Cardiac septum (tissue), 1 donor: ENCODE results near the gene ADGRA1. TPM values are rescaled to one million over a fixed set of nuclear protein-coding genes. Genes with fewer than 3 reads are reported as not detected.

ENCODE experiments used
- DNase-seq: peaks from one replicate; pipeline ENCODE4 v3.0.0-alpha.2; 2020; ENCODE audit warnings: low spot score
- intact Hi-C: fragments of 100-400 bp; cut with DNase I; formaldehyde crosslinking; loops from one replicate; pipeline ENCODE4 v1.14.0; 2022
- total RNA-seq: library from RNA; stranded (reverse); fragmentation: NEBNext Ultra II Directional; extraction: Animal tissue kit (Norgen Biotek cat#: 25700); gene quantifications from one replicate; pipeline ENCODE4 v1.2.1, GENCODE V29; 2021
- donor health status: DM: no; HTN: no; CAD: no.

The ADGRA1 gene
- total RNA-seq, 1 donor from 2014 or later: 0.19 TPM

GRCh38 chr10:133071733-133072132 is 16.0 kb upstream of the ADGRA1 start:
- DNase-seq: no peak
- intact Hi-C loops: no loop called here

- no peak for DNase-seq
Measured at GRCh38 chr10:133072196-133072595, 15.5 kb upstream of the ADGRA1 start.

GRCh38 chr10:133072720-133073390 is 14.9 kb upstream of the ADGRA1 start:
- intact Hi-C loops: no loop called here
- DNase-seq: no peak

More at GRCh38 chr10:133072196-133072595, 15.5 kb upstream of the ADGRA1 start:
- intact Hi-C loops: no loop called here

- intact Hi-C loops: no loop called here
- no peak for DNase-seq
Measured at GRCh38 chr10:133075346-133076137, 12.2 kb upstream of the ADGRA1 start.

DNA sequence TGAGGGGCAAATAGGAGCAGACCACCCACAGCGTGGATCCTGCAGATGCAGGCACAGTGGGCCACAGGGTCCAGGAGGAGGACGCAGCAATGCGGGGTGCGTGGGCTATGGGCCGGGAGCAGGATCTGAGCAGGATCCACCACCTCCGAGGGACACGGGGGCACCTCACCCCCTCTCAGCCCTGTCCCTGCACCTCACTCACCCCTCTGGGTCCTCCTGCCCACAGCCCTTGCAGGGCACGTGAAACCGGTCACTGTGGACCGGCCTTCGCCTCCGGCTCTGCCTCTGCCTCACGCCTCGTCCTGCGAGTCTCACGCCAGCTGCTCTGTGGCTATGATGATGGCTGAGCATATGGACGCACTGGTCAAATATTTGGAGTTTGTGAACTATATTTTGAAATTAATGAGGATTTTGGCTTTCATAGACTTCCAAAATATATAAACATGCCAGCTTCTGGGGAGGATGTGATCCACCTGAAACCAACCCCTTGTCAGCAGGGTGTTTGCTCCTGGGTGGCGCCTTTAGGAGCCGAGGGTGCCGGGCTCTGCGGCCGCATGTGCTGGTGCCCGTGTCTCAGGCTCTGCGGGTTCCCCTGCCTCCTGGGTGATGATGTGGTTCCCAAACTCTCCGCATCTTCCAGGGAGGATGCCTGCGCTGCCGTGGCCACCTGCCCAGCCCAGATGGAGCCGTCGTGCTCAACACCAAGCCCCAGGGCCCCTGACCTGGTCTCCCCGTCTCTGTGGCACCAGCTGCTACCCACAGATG is 11.3 kb upstream of the ADGRA1 start:
- intact Hi-C loops: no loop called here
- no peak for DNase-seq

DNA sequence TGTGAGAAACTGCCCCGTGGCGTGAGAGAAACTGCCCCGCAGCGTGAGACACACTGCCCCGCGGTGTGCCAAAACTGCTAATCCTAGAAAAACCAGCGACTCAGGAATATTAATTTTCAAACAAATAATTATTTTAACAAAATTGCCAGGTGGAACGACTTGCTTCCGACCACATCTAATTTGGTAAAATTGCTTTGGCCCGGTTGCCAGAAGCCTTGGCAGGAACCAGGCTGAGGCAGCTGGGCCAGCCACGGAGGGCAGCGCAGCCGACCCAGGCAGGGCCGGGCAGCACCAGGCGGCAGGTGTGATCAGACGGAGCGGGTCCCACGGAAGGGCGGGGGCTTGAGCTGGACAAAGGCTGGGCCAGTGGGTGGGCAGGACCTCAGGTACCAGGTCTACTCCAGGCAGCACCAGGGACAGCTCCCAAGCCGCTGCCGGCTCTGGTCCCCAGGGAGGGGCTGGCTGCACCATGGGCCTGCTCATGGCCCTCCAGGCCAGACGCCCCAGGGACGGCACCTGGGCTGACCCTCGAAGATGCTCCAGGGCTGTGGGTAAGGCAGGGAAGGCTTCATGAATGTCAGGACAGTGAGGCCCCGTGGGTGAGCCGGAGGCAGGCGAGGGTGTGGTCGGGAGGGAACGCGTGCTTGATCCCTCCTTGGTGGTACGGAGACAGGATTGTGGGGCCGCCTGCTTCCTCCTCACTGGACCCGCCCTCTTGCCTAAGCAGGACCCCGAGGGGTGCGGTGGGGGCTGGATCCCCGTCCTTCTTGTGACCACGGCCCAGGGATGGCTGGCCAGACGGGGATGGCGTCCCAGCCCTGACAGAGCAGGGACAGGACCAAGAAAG is 7.7 kb upstream of the ADGRA1 start:
- intact Hi-C loops: no loop called here
- DNase-seq: no peak

DNA sequence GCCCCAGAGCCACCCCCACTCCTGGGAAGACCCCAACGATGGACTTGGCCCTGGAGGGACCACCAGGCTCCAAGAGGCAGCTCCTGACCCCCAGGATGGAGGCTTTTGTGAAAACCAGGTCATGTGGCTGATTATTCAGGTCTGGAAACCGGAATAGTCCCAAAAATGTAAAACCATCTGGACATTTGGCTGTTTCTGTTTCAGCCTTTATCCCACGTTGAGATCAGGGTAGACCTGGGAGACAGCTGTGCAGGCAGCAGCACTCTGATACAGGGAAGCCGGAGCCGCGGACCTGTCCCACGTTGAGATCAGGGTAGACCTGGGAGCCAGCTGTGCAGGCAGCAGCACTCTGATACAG is 7.1 kb upstream of the ADGRA1 start:
- no peak for DNase-seq
- intact Hi-C loops: no loop called here

DNA sequence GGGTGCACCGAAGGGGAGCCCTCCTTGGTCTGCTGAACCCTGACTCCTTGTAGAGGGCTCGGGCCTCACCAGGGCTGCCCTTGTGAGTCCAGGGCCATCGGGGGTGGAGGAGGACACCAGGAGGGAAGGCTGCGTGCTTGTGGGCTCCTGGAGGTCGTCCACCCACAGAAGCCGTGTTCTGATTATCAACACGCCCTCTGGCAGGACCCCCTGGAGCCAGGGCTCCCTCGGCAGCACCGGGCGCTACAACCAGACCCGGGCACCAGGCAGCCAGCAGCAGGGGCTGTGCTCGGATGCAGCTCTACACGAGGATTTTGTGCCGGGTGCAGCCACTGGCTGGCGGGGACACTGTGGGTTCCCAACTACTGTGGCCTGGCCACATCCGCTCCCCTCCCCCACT is 6.1 kb upstream of the ADGRA1 start:
- DNase-seq: no peak
- intact Hi-C loops: no loop called here

- DNase-seq: no peak
Measured at GRCh38 chr10:133082685-133083421, 4.9 kb upstream of the ADGRA1 start.

DNA sequence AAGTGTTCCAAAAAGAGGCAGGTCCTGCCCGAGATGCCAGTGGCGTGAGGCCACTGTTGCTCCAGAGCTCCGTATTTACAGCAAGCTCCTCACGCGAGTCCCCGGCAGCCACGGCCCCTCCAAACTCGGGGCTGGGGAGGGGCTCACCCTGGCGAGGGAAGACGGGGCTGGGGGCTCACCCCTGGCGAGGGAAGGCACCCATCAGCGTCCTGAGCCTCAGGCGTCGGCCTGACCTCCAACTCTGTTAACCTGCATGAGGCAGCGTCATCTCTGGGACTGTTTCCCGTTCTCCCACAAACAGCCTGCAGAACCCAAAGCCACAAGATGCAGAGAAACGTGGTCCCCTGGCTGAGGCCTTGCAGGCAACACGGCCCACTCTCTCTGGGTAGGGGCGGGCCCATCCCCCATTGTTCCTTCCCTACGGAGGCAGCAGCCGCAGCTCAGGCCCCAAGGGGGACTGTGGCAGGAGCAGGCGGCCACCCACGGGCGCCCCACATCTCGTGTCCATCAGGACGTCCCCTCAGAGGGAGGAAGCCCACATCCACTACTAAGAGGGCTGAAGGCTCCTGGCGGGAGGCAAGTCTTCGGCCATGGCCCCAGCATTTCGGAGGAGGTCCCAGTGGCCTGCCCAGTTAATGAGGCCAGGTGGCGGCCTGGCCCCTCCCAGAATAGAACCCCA is 4.2 kb upstream of the ADGRA1 start:
- intact Hi-C loops: no loop called here
- no peak for DNase-seq

More at GRCh38 chr10:133082685-133083421, 4.9 kb upstream of the ADGRA1 start:
- intact Hi-C loops: no loop called here

GRCh38 chr10:133084491-133084890 is 3.2 kb upstream of the ADGRA1 start:
- no peak for DNase-seq

DNA sequence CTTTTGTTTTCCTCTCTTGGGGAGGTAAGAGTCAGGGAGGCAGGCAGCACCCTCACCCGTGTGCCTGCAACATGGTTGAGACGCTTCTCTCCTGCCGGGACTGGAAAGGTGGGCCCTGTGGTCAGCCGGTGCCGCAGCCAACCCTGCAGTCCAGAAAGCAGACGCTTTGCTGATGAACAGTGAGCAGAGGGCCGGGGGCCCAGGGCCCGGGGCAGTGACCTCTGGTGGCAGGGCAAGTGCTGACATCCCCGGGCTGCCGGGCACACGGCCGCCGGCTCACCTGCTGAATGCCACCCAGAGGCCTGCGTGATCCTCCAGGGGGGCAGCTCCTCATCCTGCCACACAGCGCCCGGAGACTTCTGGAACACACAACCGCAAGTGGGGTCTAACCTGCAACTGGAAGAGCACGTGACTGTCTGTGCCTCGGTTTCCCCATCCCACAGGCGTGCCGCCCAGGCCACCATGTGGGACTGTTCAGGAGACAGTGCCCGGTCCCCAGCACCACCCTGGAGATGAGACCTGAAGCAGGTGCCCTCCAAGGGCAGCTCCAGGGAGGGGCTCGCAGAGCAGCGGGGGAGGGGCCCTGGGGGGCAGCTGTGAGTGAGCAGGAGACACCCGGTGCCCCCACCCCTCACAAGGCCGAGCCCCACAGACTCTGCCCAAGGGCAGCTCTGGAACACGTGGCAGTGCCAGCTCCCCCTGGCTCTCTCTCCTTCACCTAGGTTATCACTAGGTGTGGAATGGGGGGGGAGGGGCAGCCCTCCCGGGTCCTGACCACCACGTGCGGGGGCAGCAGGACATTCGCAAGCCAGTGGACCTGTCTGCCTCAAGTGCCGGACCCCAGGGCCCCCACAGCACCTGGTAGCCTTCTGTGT is 2.2 kb upstream of the ADGRA1 start:
- DNase-seq: no peak

More at GRCh38 chr10:133084491-133084890, 3.2 kb upstream of the ADGRA1 start:
- intact Hi-C loops: no loop called here

DNA sequence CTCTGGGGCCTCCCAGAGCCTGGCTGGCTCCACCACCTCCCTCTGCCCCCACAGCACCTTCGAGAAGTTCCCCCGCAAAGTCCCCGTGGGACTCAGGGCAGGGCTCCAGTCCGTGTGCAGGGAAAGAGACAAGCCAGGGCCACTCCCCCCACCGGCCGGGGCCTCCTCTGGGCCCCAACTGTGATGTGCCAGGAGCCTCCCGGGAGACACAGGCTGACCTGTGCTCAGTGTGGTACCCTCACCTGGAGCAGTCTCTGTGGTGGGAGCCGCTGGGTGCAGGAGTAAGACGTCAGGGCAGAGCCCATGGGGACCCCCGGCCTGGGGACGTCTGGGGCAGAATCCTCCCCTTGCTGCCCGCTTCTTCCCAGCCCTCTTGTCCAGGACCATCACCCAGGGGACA is 1.5 kb upstream of the ADGRA1 start:
- DNase-seq: no peak
- intact Hi-C loops: no loop called here

More for the DNA sequence above, 2.2 kb upstream of the ADGRA1 start:
- intact Hi-C loops: no loop called here

DNA sequence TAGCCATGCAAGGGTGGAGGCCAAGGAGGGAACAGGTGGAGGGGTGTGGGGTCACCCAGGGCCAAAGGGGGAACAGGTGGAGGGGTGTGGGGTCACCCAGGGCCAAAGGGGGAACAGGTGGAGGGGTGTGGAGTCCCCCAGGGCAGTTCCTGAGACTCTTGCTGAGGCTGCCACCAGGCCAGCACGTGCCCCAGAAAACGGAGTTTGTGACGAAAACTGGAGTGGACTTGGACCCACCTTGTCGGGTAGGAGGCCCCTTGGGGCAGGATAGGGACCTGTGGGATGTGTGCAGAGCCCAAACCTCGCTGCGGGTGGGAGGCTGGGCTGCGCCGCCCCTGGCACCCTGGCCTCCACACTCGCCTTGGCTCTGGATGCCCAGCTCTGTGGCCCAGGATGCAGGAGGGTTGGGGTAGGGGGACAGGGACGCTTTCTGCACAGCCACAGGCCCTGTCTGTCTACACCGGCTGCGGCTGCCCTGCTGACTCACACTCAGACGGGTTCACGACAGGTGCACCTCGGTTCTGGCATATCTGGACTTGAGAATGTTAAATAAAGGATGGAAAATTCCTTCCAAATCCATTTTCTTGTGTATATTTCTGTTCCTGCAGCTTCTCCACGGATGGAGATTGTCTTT is 562 bp upstream of the ADGRA1 start:
- intact Hi-C loops: no loop called here
- DNase-seq: no peak

GRCh38 chr10:133088179-133088955 is 643 bp downstream of the ADGRA1 start:
- intact Hi-C loops: no loop called here

More at GRCh38 chr10:133088179-133088955, 643 bp downstream of the ADGRA1 start:
- no peak for DNase-seq
